MM.1S (cell line): ENCODE results near the gene CUL4B.

ENCODE experiments used
- DNase-seq: peaks from one replicate; pipeline ENCODE4 v3.0.0-alpha.2; 2015
- H2AFZ ChIP-seq: fragments of 300-600 bp; sonication (generic); 2 replicates; pipeline ENCODE4 v1.6.0; 2016; ENCODE audit warnings: antibody characterized with exemption, low read length
- H3F3A ChIP-seq: fragments of 300-600 bp; sonication (generic); 2 replicates; pipeline ENCODE4 v1.6.1; 2016; ENCODE audit warnings: mild to moderate bottlenecking, antibody characterized with exemption, low read length, moderate library complexity, mixed read lengths; ENCODE audit not compliant: insufficient read depth
- H3K27ac ChIP-seq: fragments of 300-600 bp; sonication (generic); 2 replicates; pipeline ENCODE4 v1.5.1; 2016; ENCODE audit warnings: mild to moderate bottlenecking, low read length
- H3K27me3 ChIP-seq: fragments of 300-600 bp; sonication (generic); replicated peaks from 2 replicates; pipeline ENCODE4 v1.6.0; 2016; ENCODE audit warnings: low read length; ENCODE audit not compliant: insufficient read depth
- H3K36me3 ChIP-seq: fragments of 300-600 bp; sonication (generic); replicated peaks from 2 replicates; pipeline ENCODE4 v1.6.1; 2016; ENCODE audit warnings: mild to moderate bottlenecking, low read length, mixed read lengths; ENCODE audit not compliant: insufficient read depth
- H3K4me1 ChIP-seq: fragments of 300-600 bp; sonication (generic); 2 replicates; pipeline ENCODE4 v1.6.1; 2016; ENCODE audit warnings: low read length, mixed read lengths
- H3K4me2 ChIP-seq: fragments of 300-600 bp; sonication (generic); 2 replicates; pipeline ENCODE4 v1.6.0; 2016; ENCODE audit warnings: low read depth, low read length
- H3K4me3 ChIP-seq: fragments of 300-600 bp; sonication (generic); 2 replicates; pipeline ENCODE4 v1.5.1; 2016; ENCODE audit warnings: low read length, mixed read lengths
- H3K79me2 ChIP-seq: fragments of 300-600 bp; sonication (generic); 2 replicates; pipeline ENCODE4 v1.6.1; 2016; ENCODE audit warnings: mixed run types, low read length, mixed read lengths
- H3K9ac ChIP-seq: fragments of 300-600 bp; sonication (generic); 2 replicates; pipeline ENCODE4 v1.6.1; 2016; ENCODE audit warnings: low read length, mixed read lengths
- H3K9me2 ChIP-seq: fragments of 300-600 bp; sonication (generic); replicated peaks from 2 replicates; pipeline ENCODE4 v1.6.1; 2016; ENCODE audit warnings: mild to moderate bottlenecking, low read length, mixed read lengths; ENCODE audit not compliant: insufficient read depth
- H3K9me3 ChIP-seq: fragments of 300-600 bp; sonication (generic); replicated peaks from 2 replicates; pipeline ENCODE4 v1.6.1; 2016; ENCODE audit warnings: mild to moderate bottlenecking, low read length, mixed read lengths; ENCODE audit not compliant: insufficient read depth
- H4K20me1 ChIP-seq: fragments of 300-600 bp; sonication (generic); 2 replicates; pipeline ENCODE4 v1.6.1; 2016; ENCODE audit warnings: mild to moderate bottlenecking, low read length, moderate library complexity, mixed read lengths; ENCODE audit not compliant: insufficient read depth
- CTCF ChIP-seq: fragments of 300-600 bp; sonication (generic); IDR thresholded peaks from 2 replicates; pipeline ENCODE4 v1.5.1; 2016; ENCODE audit warnings: antibody characterized with exemption, low read length, mixed read lengths
- EZH2 ChIP-seq: fragments of 300-600 bp; sonication (generic); optimal IDR thresholded peaks from 2 replicates; pipeline ENCODE3; 2017; ENCODE audit warnings: low read depth, mild to moderate bottlenecking, antibody characterized with exemption, low read length, mixed read lengths
- EZH2phosphoT487 ChIP-seq: fragments of 300-600 bp; sonication (generic); IDR thresholded peaks from 2 replicates; pipeline ENCODE4 v1.6.1; 2018; ENCODE audit warnings: antibody characterized with exemption, low read length

Gene CUL4B

GRCh38 chrX:120568609-120569008 is 7.8 kb upstream of the CUL4B start:
- no peak overlapping the region for H3K4me2 ChIP-seq
- no peaks in the 10 kb centered on the region for H3K27me3 ChIP-seq
- no peaks in the 10 kb centered on the region for H3K9me3 ChIP-seq
- H4K20me1 ChIP-seq = no peaks in the 10 kb centered on the region
- TF ChIP-seq EZH2phosphoT487 = no peak
- no peak for TF ChIP-seq CTCF
- no peak for TF ChIP-seq EZH2
- H3K79me2 ChIP-seq = no peaks in the 10 kb centered on the region
- no peaks in the 10 kb centered on the region for H3F3A ChIP-seq
- H3K9ac ChIP-seq = no peak overlapping the region
- no peak overlapping the region for H3K4me3 ChIP-seq
- DNase-seq = no peak
- H3K36me3 ChIP-seq = no peaks in the 10 kb centered on the region
- no peak overlapping the region for H2AFZ ChIP-seq
- H3K9me2 ChIP-seq = no peaks in the 10 kb centered on the region
- H3K27ac ChIP-seq = no peak overlapping the region
- H3K4me1 ChIP-seq = no peaks in the 10 kb centered on the region

- no peaks in the 10 kb centered on the region for H3F3A ChIP-seq
- H3K36me3 ChIP-seq = no peaks in the 10 kb centered on the region
- H3K27me3 ChIP-seq = no peaks in the 10 kb centered on the region
- TF ChIP-seq EZH2 (no peak), EZH2phosphoT487 (no peak), CTCF (no peak)
- no peaks in the 10 kb centered on the region for H3K79me2 ChIP-seq
- no peaks in the 10 kb centered on the region for H3K9me3 ChIP-seq
- no peak overlapping the region for H3K9ac ChIP-seq
- no peak for DNase-seq
- no peaks in the 10 kb centered on the region for H3K4me1 ChIP-seq
- no peak overlapping the region for H3K4me3 ChIP-seq
- no peak overlapping the region for H3K27ac ChIP-seq
- no peaks in the 10 kb centered on the region for H4K20me1 ChIP-seq
- H3K4me2 ChIP-seq = no peak overlapping the region
- H2AFZ ChIP-seq = no peak overlapping the region
- H3K9me2 ChIP-seq = no peaks in the 10 kb centered on the region
Measured at GRCh38 chrX:120568035-120568434, 7.3 kb upstream of the CUL4B start.

- Histone ChIP-seq H3K36me3 (no peaks in the 10 kb centered on the region), H2AFZ (no peak overlapping the region), H3K4me2 (no peak overlapping the region), H3K27me3 (no peaks in the 10 kb centered on the region), H3K27ac (no peak overlapping the region), H3K9ac (no peak overlapping the region), H3F3A (0 out of 2 replicates have a peak, but pooled peaks cover under 1% of the 10 kb centered on the region), H3K9me2 (no peaks in the 10 kb centered on the region), H3K4me1 (0 out of 2 replicates have a peak, but pooled peaks cover 3% of the 10 kb centered on the region), H3K9me3 (no peaks in the 10 kb centered on the region), H3K4me3 (no peak overlapping the region), H4K20me1 (no peaks in the 10 kb centered on the region), H3K79me2 (no peaks in the 10 kb centered on the region)
- DNase-seq = no peak
- TF ChIP-seq CTCF (no peak), EZH2phosphoT487 (no peak), EZH2 (no peak)
Measured at GRCh38 chrX:120566817-120567216, 6.1 kb upstream of the CUL4B start.
